ENCODE data around the gene CYTH4. TPM values are rescaled to one million over a fixed set of nuclear protein-coding genes. Genes with fewer than 3 reads are reported as not detected.

Gene CYTH4
- polyA plus RNA-seq, 2 of the 4 experiments (the other 2 are of a cell fraction): 0.05 to 0.10 TPM

- no peak overlapping the region for H3K4me2 ChIP-seq
- no peaks in the 10 kb centered on the region for H3K9me3 ChIP-seq
- ChIA-PET CTCF (interaction anchor here (1.3 to 4.9 kb wide), 3 partner anchors 14 to 46 kb away, joined by 3 to 42 read pairs (median 4); no protein-coding TSS in a partner anchor), POLR2A (no interaction called here)
- no peak for DNase-seq (ENCODE audit: low read depth in 1 of 2, low spot score in 1 of 2)
- no peak for TF ChIP-seq BHLHE40 (IDR thresholded peaks at IDR 0.05; ENCODE audit: low read depth, low read length)
- no peak for TF ChIP-seq ESRRA (IDR thresholded peaks at IDR 0.05; ENCODE audit: borderline replicate concordance, low read length)
- TF ChIP-seq EHF (CRISPR knock-in tag; IDR thresholded peaks at IDR 0.05): no peak
- TF ChIP-seq KDM5A (IDR thresholded peaks at IDR 0.05): no peak
- no peak for TF ChIP-seq ELK1 (IDR thresholded peaks at IDR 0.05; ENCODE audit: low read depth, low read length)
- no peak for TF ChIP-seq MAZ (IDR thresholded peaks at IDR 0.05; ENCODE audit: borderline replicate concordance, low read depth, low read length)
- no peak for TF ChIP-seq USF2 (IDR thresholded peaks at IDR 0.05)
- no peak for TF ChIP-seq HOXA7 (CRISPR knock-in tag; IDR thresholded peaks at IDR 0.05)
- no peak for TF ChIP-seq KDM1A (IDR thresholded peaks at IDR 0.05; ENCODE audit: low read depth)
- no peak for TF ChIP-seq RAD21 (conservative IDR thresholded peaks at IDR 0.05 in 1 of 2, IDR thresholded peaks at IDR 0.05 in 1 of 2)
- no peak for TF ChIP-seq CBX8 (IDR thresholded peaks at IDR 0.05)
- TF ChIP-seq RNF2 (IDR thresholded peaks at IDR 0.05; ENCODE audit: borderline replicate concordance, low read depth): no peak
- no peak for TF ChIP-seq HDAC2 (IDR thresholded peaks at IDR 0.05)
- TF ChIP-seq HES2 (IDR thresholded peaks at IDR 0.05): no peak
- TF ChIP-seq PHF8 (IDR thresholded peaks at IDR 0.05; ENCODE audit: borderline replicate concordance, low read depth): no peak
- no peak for FAIRE-seq
- 65% methylated on average over 6 of the region's 6 CpGs for WGBS (ENCODE audit: missing lambda C conversion rate)
- no peak overlapping the region for H3K27ac ChIP-seq
- ATAC-seq: no peak
- no peak overlapping the region for H3K4me3 ChIP-seq
- H3K4me1 ChIP-seq: peaks cover 3% of the 10 kb centered on the region; the same call in 1 of the 3 replicates
These were observed 36.6 kb upstream of the CYTH4 start for GRCh38 chr22:37245740-37246139.

- 58% methylated on average over 6 of the region's 6 CpGs for WGBS (ENCODE audit: missing lambda C conversion rate)
- Histone ChIP-seq H3K4me3 (no peak overlapping the region), H3K4me1 (no peaks in the 10 kb centered on the region), H3K4me2 (no peak overlapping the region), H3K27ac (no peak overlapping the region), H3K9me3 (no peaks in the 10 kb centered on the region)
- POLR2A ChIA-PET: no interaction called here
- CTCF ChIA-PET: interaction anchor here (1.3 to 4.4 kb wide), 2 partner anchors 12 to 81 kb away, joined by 3 to 34 read pairs; no protein-coding TSS in a partner anchor
- no peak for ATAC-seq
- no peak for DNase-seq (ENCODE audit: low read depth in 1 of 2, low spot score in 1 of 2)
- no peak for FAIRE-seq
- TF ChIP-seq CTCF (IDR thresholded peaks at IDR 0.05) (no peak), GATA3 (IDR thresholded peaks at IDR 0.05; ENCODE audit: borderline replicate concordance) (no peak), SMC3 (IDR thresholded peaks at IDR 0.05) (no peak), ATOH8 (CRISPR knock-in tag; IDR thresholded peaks at IDR 0.05; ENCODE audit: low read depth) (no peak), HMGXB4 (CRISPR knock-in tag; IDR thresholded peaks at IDR 0.05; ENCODE audit: borderline replicate concordance) (no peak), EHMT2 (IDR thresholded peaks at IDR 0.05; ENCODE audit: low read depth) (no peak), USF2 (IDR thresholded peaks at IDR 0.05) (no peak)
These were observed 34.1 kb upstream of the CYTH4 start for GRCh38 chr22:37248251-37248650.
